Activated CD4-positive, alpha-beta T cell treated with anti-CD3 and anti-CD28 coated beads, Interleukin-2, amount 50 U/mL, for 24 hours (primary cell): ENCODE data around the gene FNDC3B.

Source experiments
- DNase-seq, 2 donors: peaks; one replicate each; pipeline ENCODE4 v3.0.0-alpha.2; 2020; ENCODE audit warnings: low read depth in 1 of 2, low spot score in 1 of 2

The FNDC3B gene

GRCh38 chr3:172208586-172209332 lies 169.4 kb downstream of the FNDC3B start:
- DNase-seq, result no peak

GRCh38 chr3:172209333-172210321 lies 170.2 kb downstream of the FNDC3B start:
- DNase-seq, result no peak

GRCh38 chr3:172210355-172210754 lies 171.0 kb downstream of the FNDC3B start:
- no peak for DNase-seq

DNA sequence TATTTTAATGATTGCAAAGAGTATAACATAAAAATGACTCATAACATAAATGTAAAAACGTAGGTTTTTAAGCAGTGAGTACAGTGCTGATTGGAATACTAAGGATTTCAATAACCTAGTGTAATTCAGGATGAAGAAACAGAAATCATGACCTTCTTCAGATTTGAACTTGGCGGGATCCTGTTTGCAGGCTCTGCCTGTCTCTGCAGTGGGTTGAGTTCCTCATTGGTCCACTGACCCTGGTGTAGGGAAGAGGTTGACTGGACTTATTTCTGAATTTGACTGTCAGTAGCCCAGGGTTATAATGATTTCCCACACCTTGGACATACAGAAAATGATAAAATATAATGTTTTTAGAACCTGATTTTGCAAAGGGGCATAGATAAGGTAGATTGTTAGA lies 171.7 kb downstream of the FNDC3B start:
- no peak for DNase-seq

- no peak for DNase-seq
Observed at GRCh38 chr3:172213200-172213599, 173.8 kb downstream of the FNDC3B start.

DNA sequence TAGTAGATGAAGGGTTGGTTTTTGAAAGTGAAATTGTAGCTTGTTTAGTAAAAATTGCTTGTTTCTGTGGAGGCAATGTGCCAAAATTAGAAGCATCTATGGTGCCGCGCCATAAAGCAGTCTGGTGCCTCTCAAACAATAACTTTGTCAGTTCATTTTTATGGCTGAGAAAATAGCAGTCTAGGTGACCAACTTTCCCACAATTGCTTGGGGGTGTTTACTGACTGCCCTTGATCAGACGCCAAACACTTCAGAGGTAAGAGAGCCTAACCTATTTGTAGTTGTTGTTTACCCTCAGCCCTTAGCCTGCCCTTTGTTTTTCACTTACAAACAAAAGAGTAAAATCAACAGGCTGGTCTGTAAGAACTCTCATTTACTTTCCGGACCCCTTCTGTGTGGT lies 174.5 kb downstream of the FNDC3B start:
- no peak for DNase-seq

GRCh38 chr3:172216267-172216666 lies 176.9 kb downstream of the FNDC3B start:
- DNase-seq, result no peak

GRCh38 chr3:172216911-172217310 lies 177.5 kb downstream of the FNDC3B start:
- DNase-seq, result no peak

DNA sequence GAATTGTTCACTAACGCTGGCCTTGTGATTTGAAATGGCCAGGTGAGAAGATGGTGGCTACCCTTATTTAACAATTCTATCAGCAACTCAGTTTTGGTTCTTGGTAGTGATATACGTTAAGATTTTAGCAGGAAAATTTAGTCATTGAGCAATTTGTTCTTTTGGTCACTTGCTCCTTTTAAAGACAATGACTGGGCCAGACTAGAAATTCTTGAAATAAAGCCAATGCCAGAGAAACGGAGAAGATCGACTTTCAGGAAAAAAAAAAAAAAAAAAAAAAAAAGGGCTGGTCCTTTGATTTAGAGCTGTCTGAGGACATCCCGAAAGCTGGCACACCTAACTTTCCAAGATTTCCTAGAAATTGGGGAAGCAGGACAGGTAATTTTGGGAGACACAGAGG lies 178.5 kb downstream of the FNDC3B start:
- DNase-seq, result no peak

GRCh38 chr3:172218350-172219323 lies 179.3 kb downstream of the FNDC3B start:
- DNase-seq, result no peak

GRCh38 chr3:172219750-172220149 lies 180.4 kb downstream of the FNDC3B start:
- no peak for DNase-seq

DNA sequence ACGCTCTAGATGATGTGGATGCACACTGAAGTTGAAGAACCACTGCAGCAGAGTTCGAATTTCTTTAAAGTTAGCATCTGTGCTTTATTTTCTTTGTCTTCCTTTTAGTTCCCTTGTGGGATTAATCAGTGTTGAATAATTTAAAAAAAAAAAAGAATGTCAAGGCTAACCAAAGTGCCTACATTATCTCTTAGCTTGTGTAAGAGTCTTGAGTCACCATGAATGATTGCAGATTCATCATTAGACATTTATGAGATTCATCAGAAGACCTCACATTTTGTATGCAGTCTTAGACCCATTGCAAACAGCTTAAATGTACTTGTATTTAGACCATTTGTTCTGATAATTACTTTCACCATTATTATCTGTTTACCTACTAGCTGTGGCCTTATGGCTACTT lies 182.2 kb downstream of the FNDC3B start:
- no peak for DNase-seq

- DNase-seq, result no peak
Observed at GRCh38 chr3:172222478-172223071, 183.2 kb downstream of the FNDC3B start.

DNA sequence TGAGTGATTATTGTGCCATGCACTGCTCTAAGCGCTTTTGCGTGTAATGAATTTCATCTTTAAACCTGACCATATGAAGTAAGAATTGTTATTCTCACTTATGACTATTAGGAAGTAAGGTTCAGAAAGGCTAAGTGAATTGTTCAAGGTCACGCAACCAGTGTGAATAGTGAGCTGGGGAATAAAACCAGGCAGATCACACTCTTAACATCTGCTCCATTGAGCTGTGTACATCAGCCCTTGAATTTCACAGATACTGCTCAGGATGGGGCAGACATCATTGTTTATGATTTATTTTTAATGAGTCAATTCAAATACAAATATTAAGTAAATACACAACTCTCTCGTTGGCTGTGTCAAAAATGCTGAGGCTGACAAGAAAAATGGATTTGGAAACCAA lies 184.5 kb downstream of the FNDC3B start:
- DNase-seq, result no peak

DNA sequence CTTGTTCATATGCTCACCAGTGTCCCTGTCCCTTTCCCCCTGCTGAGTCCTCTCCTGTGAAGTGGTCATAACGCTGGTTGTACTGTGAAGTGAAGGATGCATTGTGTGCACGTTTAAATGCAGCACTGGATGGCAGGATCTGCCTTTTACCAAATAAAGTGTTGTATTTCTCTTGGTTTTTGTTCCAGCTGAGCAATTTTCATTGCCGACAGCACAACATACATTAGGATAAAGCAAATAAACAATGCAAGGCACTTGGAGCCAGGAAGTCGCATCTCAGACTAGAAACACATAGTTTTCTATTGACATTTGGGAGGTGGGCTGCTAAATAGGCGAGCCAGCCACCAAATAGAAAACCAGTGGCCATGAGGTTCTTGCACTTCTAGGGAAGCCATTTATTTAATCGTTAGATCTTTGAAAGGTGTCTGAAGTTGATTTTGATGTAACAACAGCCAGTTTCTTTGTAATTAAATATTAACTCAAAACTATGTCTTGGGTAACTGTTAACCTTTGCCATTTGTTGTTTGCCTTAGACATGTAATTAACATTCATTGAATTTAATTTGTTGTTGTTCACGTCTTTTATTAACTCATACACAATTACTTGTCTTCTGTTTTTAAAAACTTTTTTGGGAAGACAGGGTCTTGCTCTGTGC lies 185.3 kb downstream of the FNDC3B start:
- DNase-seq, result no peak

GRCh38 chr3:172225215-172225707 lies 185.9 kb downstream of the FNDC3B start:
- no peak for DNase-seq

- DNase-seq, result no peak
Observed at GRCh38 chr3:172226831-172227230, 187.5 kb downstream of the FNDC3B start.

DNA sequence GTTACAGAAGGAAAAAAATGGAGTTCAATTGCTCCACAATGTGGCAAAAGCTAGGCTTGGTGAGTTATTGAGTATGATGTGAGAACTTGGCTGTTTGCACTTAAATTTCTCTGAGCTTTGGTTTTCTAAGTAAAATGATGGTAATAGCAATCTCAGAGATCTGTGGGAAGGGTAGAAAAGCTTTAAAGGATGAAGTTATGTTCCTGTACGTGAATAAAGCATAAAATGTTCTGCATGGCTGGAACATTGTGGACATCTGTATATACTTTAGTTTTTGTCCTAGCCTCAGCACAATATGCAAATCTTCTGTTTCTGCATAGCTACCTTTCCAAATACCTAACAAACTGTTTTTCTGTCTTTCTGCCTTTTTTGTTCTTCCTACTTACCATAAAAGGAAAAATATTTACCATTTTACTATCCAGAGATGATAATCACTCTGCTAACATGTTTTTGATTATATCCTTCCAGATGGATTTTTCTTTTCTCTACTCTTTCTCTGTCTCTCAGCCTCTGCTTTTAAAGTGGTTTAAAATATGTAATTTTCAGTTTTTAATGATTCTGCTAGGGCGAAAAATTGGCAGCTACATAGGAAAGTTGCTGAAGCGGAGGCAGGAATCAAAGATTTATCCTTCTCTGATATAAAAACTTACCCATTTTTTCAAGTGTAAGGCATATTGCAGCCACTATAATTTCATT lies 188.1 kb downstream of the FNDC3B start:
- no peak for DNase-seq

GRCh38 chr3:172228036-172228415 lies 188.6 kb downstream of the FNDC3B start:
- no peak for DNase-seq
